Transverse colon (tissue), 4 donors: ENCODE results near the gene TMEM220. TPM values are rescaled to one million over a fixed set of nuclear protein-coding genes. Genes with fewer than 3 reads are reported as not detected.

Source experiments
- DNase-seq: peaks from one replicate; pipeline ENCODE4 v3.0.0-alpha.2; 2019
- H3K27ac ChIP-seq, 4 donors: fragments of 200-600 bp; sonication (generic); 2 replicates each; pipeline ENCODE4 v1.5.1; 2016 to 2018; ENCODE audit warnings: inconsistent platforms in 4 of 4
- H3K27me3 ChIP-seq: fragments of 200-600 bp; sonication (generic); 2 replicates; pipeline ENCODE4 v1.5.1; 2017; ENCODE audit warnings: inconsistent platforms
- H3K36me3 ChIP-seq, 4 donors: fragments of 200-600 bp; sonication (generic); 2 replicates each; pipeline ENCODE4 v1.5.1; 2017 to 2019; ENCODE audit warnings: inconsistent platforms in 4 of 4
- H3K4me1 ChIP-seq, 4 donors: fragments of 200-600 bp; sonication (generic); 2 replicates each; pipeline ENCODE4 v1.5.1; 2017 to 2020; ENCODE audit warnings: inconsistent platforms in 4 of 4
- H3K4me3 ChIP-seq, 4 donors: fragments of 200-600 bp; sonication (generic); 1 replicate in 1 of 4; 2 replicates in 3 of 4; pipeline versions ENCODE4 v1.5.1 to v1.6.1; 2017 to 2019; ENCODE audit warnings: inconsistent platforms in 4 of 4
- H3K9me3 ChIP-seq, 2 donors: fragments of 200-600 bp; sonication (generic); 2 replicates each; pipeline ENCODE4 v1.5.1; 2017 to 2019; ENCODE audit warnings: inconsistent platforms in 2 of 2
- EP300 ChIP-seq: sonication (generic); formaldehyde crosslinking; IDR thresholded peaks from one replicate; pipeline ENCODE4 v1.6.1; 2017; ENCODE audit warnings: antibody characterized with exemption, low read depth
- POLR2A ChIP-seq: fragments of 450-650 bp; IDR thresholded peaks from one replicate; pipeline ENCODE4 v1.6.1; 2016; ENCODE audit warnings: antibody characterized with exemption, mild to moderate bottlenecking, moderate library complexity
- POLR2AphosphoS5 ChIP-seq, 3 donors: sonication (generic); formaldehyde crosslinking; IDR thresholded peaks; one replicate each; pipeline ENCODE4 v1.6.1; 2016; ENCODE audit warnings: antibody characterized with exemption in 3 of 3
- WGBS, 2 donors: methylation state at CpG; one replicate each; pipeline ENCODE4 v1.1.5; 2018; ENCODE audit warnings: low coverage in 1 of 2; 5-methylcytosine and 5-hydroxymethylcytosine counted together
- in situ Hi-C, 4 donors: fragments of 200-750 bp; cut with MboI; loops; one replicate each; pipeline versions ENCODE4 v1.15.0 to v1.15.1; 2017; ENCODE audit warnings: low sequenced_read_pairs in 3 of 4, low pct_ligation_motif_present in 1 of 4, low pct_unique_long_range_greater_than_20kb in 1 of 4
- intact Hi-C: fragments of 100-400 bp; cut with DNase I; formaldehyde crosslinking; loops from one replicate; pipeline ENCODE4 v1.15.1; 2023; ENCODE audit warnings: low total_unique reads
- total RNA-seq, 4 donors: library from RNA; depleted of rRNA; stranded (reverse); fragments of >200 nt; gene quantifications; one replicate each; pipeline ENCODE4 v1.1.0, GENCODE V29; 2016
- TF ChIP-seq, protein P1 (sequence below), 5 experiments: fragments of 200-600 bp in 3 of 5; fragments of 450-650 bp in 2 of 5; sonication (generic) in 3 of 5; IDR thresholded peaks; 1 replicate in 2 of 5; 2 replicates in 3 of 5; pipeline ENCODE4 v1.5.1; 2016 to 2017; ENCODE audit warnings: antibody characterized with exemption in 5 of 5, inconsistent platforms in 3 of 5, mild to moderate bottlenecking in 2 of 5, moderate library complexity in 1 of 5

The TMEM220 gene
- total RNA-seq, 4 donors from 2014 or later, result 2.4 to 18.2 (median 8.1) TPM; not detected in 1

DNA sequence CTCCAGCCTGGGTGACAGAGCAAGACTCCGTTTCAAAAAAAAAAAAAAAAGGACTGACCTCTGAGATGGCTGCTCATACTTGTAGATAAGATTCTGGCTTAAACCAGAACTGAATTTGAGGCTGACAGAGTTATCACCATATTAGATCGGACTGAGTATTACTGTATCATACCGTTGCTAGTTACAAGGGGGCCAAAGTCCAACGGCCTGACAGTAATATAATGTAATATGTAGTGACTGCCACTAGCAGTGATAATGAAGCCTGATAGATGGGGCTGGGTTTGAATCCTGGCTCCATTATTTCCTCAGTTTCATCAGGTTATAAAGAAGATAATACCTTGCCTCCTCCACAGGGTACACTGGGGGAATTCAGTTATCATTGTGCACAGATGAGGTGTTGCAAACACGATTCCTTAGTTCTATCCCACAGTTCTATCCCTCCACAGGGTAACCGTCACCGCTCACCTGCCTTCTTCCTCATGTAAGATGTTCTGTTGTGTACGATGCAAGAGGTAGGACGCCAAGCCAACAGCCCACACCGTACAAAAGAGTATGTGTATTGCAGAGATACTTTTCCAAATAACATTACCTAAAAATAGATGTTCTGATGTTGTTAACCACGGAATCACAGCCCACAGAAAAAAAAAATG lies 5.2 kb downstream of the TMEM220 start:
- H3K27me3 ChIP-seq, result no peaks in the 10 kb centered on the region
- peak; percentile 83 for DNase-seq
- H3K27ac ChIP-seq, result peak overlapping the region; percentile 55 to 75 (median 66)
- intact Hi-C loops (no loop called here), in situ Hi-C loops (loop anchor here in 1 of 4 donors (25.0 kb wide), 1 partner anchor 888 kb away; no protein-coding TSS in a partner anchor)
- peaks cover 0 to 14% (median 8%) of the 10 kb centered on the region in 4 donors for H3K4me1 ChIP-seq
- TF ChIP-seq, protein P1, sequence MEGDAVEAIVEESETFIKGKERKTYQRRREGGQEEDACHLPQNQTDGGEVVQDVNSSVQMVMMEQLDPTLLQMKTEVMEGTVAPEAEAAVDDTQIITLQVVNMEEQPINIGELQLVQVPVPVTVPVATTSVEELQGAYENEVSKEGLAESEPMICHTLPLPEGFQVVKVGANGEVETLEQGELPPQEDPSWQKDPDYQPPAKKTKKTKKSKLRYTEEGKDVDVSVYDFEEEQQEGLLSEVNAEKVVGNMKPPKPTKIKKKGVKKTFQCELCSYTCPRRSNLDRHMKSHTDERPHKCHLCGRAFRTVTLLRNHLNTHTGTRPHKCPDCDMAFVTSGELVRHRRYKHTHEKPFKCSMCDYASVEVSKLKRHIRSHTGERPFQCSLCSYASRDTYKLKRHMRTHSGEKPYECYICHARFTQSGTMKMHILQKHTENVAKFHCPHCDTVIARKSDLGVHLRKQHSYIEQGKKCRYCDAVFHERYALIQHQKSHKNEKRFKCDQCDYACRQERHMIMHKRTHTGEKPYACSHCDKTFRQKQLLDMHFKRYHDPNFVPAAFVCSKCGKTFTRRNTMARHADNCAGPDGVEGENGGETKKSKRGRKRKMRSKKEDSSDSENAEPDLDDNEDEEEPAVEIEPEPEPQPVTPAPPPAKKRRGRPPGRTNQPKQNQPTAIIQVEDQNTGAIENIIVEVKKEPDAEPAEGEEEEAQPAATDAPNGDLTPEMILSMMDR (IDR thresholded peaks at IDR 0.05), result peak in 2 of 5 experiments; percentile 3 to 46
- TF ChIP-seq EP300 (no peak), POLR2AphosphoS5 (IDR thresholded peaks at IDR 0.05) (peak in 2 of 3 donors; percentile 18 to 48), POLR2A (no peak)
- no peaks in the 10 kb centered on the region for H3K9me3 ChIP-seq
- no peak overlapping the region for H3K4me3 ChIP-seq
- no peaks in the 10 kb centered on the region for H3K36me3 ChIP-seq
- 47 to 71% methylated on average over 2 to 11 of the region's 11 CpGs for WGBS, 2 donors

DNA sequence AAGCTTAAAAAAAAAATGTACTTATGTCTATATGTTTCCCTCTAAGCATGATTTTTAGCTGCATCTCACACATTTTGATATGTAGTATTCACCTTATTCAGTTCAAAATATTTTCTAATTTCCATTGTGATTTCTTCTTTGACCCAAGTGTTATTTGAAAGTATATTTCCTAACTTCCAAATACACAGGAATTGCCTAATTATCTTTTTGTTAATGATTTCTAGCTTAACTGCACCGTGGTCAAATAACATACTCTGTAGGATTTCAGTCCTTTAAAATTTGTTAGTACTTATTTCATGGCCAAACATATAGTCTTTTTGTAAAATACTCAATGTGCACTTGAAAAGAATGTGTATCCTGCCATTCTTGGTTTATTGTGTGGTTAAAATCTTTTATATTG lies 11.3 kb downstream of the TMEM220 start:
- peaks cover 0 to 10% (median 0%) of the 10 kb centered on the region in 4 donors for H3K36me3 ChIP-seq
- H3K27me3 ChIP-seq, result no peaks in the 10 kb centered on the region
- H3K4me3 ChIP-seq, result no peak overlapping the region
- 19 to 53% methylated on average over 1 of the region's 1 CpG for WGBS, 2 donors
- in situ Hi-C loops (loop anchor here in 1 of 4 donors (10.0 kb wide), 1 partner anchor 56 kb away; no protein-coding TSS in a partner anchor), intact Hi-C loops (no loop called here)
- H3K4me1 ChIP-seq, result no peaks in the 10 kb centered on the region
- TF ChIP-seq POLR2AphosphoS5 (IDR thresholded peaks at IDR 0.05) (no peak), EP300 (no peak), POLR2A (no peak)
- TF ChIP-seq, protein P1 (IDR thresholded peaks at IDR 0.05), result no peak
- no peak for DNase-seq
- no peak overlapping the region for H3K27ac ChIP-seq
- H3K9me3 ChIP-seq, result no peaks in the 10 kb centered on the region

DNA sequence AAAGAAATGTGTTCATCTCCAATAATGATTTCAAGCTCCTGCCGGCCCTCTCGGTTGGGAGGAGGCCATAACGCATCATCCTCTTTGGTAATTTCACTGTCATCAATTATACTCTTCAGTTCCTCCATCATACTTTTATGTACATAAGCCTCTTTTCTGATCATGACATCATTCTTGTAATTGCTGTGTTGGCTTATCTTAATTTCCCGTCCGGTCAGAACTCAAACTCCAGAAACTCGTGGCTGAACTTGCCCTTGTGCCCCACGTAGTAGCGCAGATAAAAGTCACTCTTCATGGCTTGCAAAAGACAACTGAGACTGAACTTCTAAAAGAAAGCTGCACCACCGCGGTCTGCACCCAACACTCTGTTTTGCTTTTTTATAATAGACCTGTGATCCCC lies 13.6 kb downstream of the TMEM220 start:
- WGBS, 2 donors, result 90% methylated on average over 6 to 10 of the region's 10 CpGs
- in situ Hi-C loops (loop anchor here in 1 of 4 donors (10.0 kb wide), 1 partner anchor 59 kb away; no protein-coding TSS in a partner anchor), intact Hi-C loops (no loop called here)
- no peak for TF ChIP-seq EP300
- no peak for TF ChIP-seq POLR2A
- TF ChIP-seq, protein P1 (IDR thresholded peaks at IDR 0.05), result no peak
- no peak for TF ChIP-seq POLR2AphosphoS5 (IDR thresholded peaks at IDR 0.05)
- no peaks in the 10 kb centered on the region for H3K4me1 ChIP-seq
- no peak for DNase-seq
- no peaks in the 10 kb centered on the region for H3K27me3 ChIP-seq
- H3K4me3 ChIP-seq, result no peak overlapping the region
- no peak overlapping the region for H3K27ac ChIP-seq
- H3K9me3 ChIP-seq, result no peaks in the 10 kb centered on the region
- H3K36me3 ChIP-seq, result peaks cover 0 to 32% (median 8%) of the 10 kb centered on the region in 4 donors

DNA sequence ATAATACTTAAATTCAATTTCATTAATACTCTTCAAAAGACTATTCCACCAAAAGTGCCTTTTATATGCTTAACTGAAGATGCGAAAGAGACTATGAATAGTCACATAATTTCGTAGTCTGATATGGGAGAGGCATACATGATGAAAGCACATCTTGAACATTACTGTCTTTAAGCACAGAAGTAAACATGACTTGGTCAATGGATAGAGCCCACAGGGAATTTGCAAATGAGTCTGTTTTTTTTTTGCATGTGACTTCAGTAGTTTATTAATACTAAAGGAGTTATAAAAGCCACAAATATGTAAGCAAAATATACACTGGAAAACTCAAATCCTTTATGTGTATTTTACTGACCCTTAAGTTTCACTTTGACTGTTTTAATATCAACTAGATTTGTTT lies 16.5 kb downstream of the TMEM220 start:
- WGBS, 2 donors, result 88 to 89% methylated on average over 2 of the region's 2 CpGs
- H3K27ac ChIP-seq, result no peak overlapping the region
- H3K4me3 ChIP-seq, result no peak overlapping the region
- in situ Hi-C loops (loop anchor here in 1 of 4 donors (10.0 kb wide), 1 partner anchor 61 kb away; no protein-coding TSS in a partner anchor), intact Hi-C loops (no loop called here)
- TF ChIP-seq EP300 (no peak), POLR2AphosphoS5 (IDR thresholded peaks at IDR 0.05) (no peak), POLR2A (no peak)
- TF ChIP-seq, protein P1 (IDR thresholded peaks at IDR 0.05), result no peak
- no peaks in the 10 kb centered on the region for H3K9me3 ChIP-seq
- H3K36me3 ChIP-seq, result peaks cover 0 to 30% (median 9%) of the 10 kb centered on the region in 4 donors
- DNase-seq, result no peak
- H3K27me3 ChIP-seq, result no peaks in the 10 kb centered on the region
- H3K4me1 ChIP-seq, result no peaks in the 10 kb centered on the region
